ENCODE data around the gene SCART1.

GRCh38 chr10:133488354-133488753 is 34.6 kb downstream of the SCART1 start:
- TF ChIP-seq, protein P1, sequence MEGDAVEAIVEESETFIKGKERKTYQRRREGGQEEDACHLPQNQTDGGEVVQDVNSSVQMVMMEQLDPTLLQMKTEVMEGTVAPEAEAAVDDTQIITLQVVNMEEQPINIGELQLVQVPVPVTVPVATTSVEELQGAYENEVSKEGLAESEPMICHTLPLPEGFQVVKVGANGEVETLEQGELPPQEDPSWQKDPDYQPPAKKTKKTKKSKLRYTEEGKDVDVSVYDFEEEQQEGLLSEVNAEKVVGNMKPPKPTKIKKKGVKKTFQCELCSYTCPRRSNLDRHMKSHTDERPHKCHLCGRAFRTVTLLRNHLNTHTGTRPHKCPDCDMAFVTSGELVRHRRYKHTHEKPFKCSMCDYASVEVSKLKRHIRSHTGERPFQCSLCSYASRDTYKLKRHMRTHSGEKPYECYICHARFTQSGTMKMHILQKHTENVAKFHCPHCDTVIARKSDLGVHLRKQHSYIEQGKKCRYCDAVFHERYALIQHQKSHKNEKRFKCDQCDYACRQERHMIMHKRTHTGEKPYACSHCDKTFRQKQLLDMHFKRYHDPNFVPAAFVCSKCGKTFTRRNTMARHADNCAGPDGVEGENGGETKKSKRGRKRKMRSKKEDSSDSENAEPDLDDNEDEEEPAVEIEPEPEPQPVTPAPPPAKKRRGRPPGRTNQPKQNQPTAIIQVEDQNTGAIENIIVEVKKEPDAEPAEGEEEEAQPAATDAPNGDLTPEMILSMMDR (IDR thresholded peaks at IDR 0.05; ENCODE audit: insufficient read depth, low read length, poor library complexity, severe bottlenecking), result no peak
- no peak for TF ChIP-seq EZH2phosphoT487 (conservative IDR thresholded peaks at IDR 0.05; ENCODE audit: low read length)

Measured in SU-DHL-6 (cell line).